Epithelial cell of esophagus (primary cell): Measurements from ENCODE around the gene PCNP.
A peak's percentile ranks its signal among the peaks of the same experiment; 100 is the strongest.

Source experiments
- DNase-seq: peaks from one replicate; pipeline ENCODE4 v3.0.0; 2010; ENCODE audit warnings: low read depth
- H3K4me3 ChIP-seq: 2 replicates; pipeline ENCODE4 v1.5.1; 2011; ENCODE audit warnings: mild to moderate bottlenecking, low read length, control low read depth
- CTCF ChIP-seq: IDR thresholded peaks from 2 replicates; pipeline ENCODE4 v1.5.1; 2011; ENCODE audit warnings: low read depth, mild to moderate bottlenecking, low read length, control low read depth, inconsistent platforms; ENCODE audit not compliant: insufficient read depth; ENCODE audit errors: missing control alignments

Gene PCNP

GRCh38 chr3:101633186-101633585, 59.2 kb downstream of the PCNP start:
- H3K4me3 ChIP-seq = no peak overlapping the region
- peak; percentile 19 for DNase-seq
- no peak for TF ChIP-seq CTCF

GRCh38 chr3:101634591-101635196, 60.7 kb downstream of the PCNP start:
- DNase-seq = no peak
- H3K4me3 ChIP-seq = no peak overlapping the region
- TF ChIP-seq CTCF = no peak

GRCh38 chr3:101635345-101635744, 61.4 kb downstream of the PCNP start:
- no peak for DNase-seq
- TF ChIP-seq CTCF = no peak
- no peak overlapping the region for H3K4me3 ChIP-seq

GRCh38 chr3:101635954-101636798, 62.2 kb downstream of the PCNP start:
- DNase-seq = peak; percentile 55
- TF ChIP-seq CTCF = peak; percentile 67
- H3K4me3 ChIP-seq = no peak overlapping the region

GRCh38 chr3:101637451-101637850, 63.5 kb downstream of the PCNP start:
- no peak for TF ChIP-seq CTCF
- H3K4me3 ChIP-seq = no peak overlapping the region

GRCh38 chr3:101638261-101638745, 64.3 kb downstream of the PCNP start:
- DNase-seq = no peak
- peak; percentile 29 for TF ChIP-seq CTCF
- H3K4me3 ChIP-seq = no peak overlapping the region

More at GRCh38 chr3:101637451-101637850, 63.5 kb downstream of the PCNP start:
- DNase-seq = no peak
